DOHH2 (cell line): ENCODE results near the gene MUC5B.

ENCODE experiments used
- CTCF ChIP-seq: fragments of 200-600 bp; sonication (generic); IDR thresholded peaks from one replicate; pipeline ENCODE4 v1.5.1; 2014; ENCODE audit warnings: antibody characterized with exemption, mild to moderate bottlenecking, low read depth, low read length; ENCODE audit not compliant: poor library complexity, severe bottlenecking
- EZH2phosphoT487 ChIP-seq: fragments of 200-600 bp; sonication (generic); IDR thresholded peaks from 2 replicates; pipeline ENCODE4 v1.6.1; 2017; ENCODE audit warnings: borderline replicate concordance, mild to moderate bottlenecking, antibody characterized with exemption, low read length, moderate library complexity, mixed read lengths

- TF ChIP-seq CTCF (no peak), EZH2phosphoT487 (no peak)
Observed at GRCh38 chr11:1203505-1204271, 19.2 kb upstream of the MUC5B start.
